OCI-LY1 (cell line): ENCODE data around the gene SPDYE3.
"Not testable (repeated sequence)": the region's sequence is repeated elsewhere in the genome, so short reads cannot be mapped to it uniquely, and the experiment has no call there.

Source experiments
- H2AFZ ChIP-seq: fragments of 200-600 bp; sonication (generic), shearing (Covaris generic); 2 replicates; pipeline ENCODE4 v1.6.0; 2014; ENCODE audit warnings: antibody characterized with exemption, mild to moderate bottlenecking, low read length
- H3F3A ChIP-seq: fragments of 200-600 bp; sonication (generic), shearing (Covaris generic); 2 replicates; pipeline ENCODE4 v1.6.0; 2014; ENCODE audit warnings: mild to moderate bottlenecking, antibody characterized with exemption, low read length, moderate library complexity; ENCODE audit not compliant: insufficient read depth
- H3K27ac ChIP-seq: fragments of 200-600 bp; sonication (generic); 2 replicates; pipeline ENCODE4 v1.5.1; 2014; ENCODE audit warnings: low read length, mixed run types, mild to moderate bottlenecking, low read depth; ENCODE audit not compliant: poor library complexity, severe bottlenecking
- H3K27me3 ChIP-seq: fragments of 200-600 bp; sonication (generic); 2 replicates; pipeline ENCODE4 v1.6.0; 2014; ENCODE audit warnings: antibody characterized with exemption, mild to moderate bottlenecking, low read length, moderate library complexity; ENCODE audit not compliant: insufficient read depth
- H3K36me3 ChIP-seq: fragments of 200-600 bp; sonication (generic); 2 replicates; pipeline ENCODE4 v1.6.1; 2014; ENCODE audit warnings: mild to moderate bottlenecking, antibody characterized with exemption, low read length, moderate library complexity, mixed read lengths; ENCODE audit not compliant: insufficient read depth
- H3K4me1 ChIP-seq: fragments of 200-600 bp; sonication (generic); 2 replicates; pipeline ENCODE4 v1.5.1; 2014; ENCODE audit warnings: mild to moderate bottlenecking, low read length, moderate library complexity; ENCODE audit not compliant: insufficient read depth, severe bottlenecking
- H3K4me2 ChIP-seq: fragments of 200-600 bp; sonication (generic), shearing (Covaris generic); 2 replicates; pipeline ENCODE4 v1.6.1; 2014; ENCODE audit warnings: low read length
- H3K4me3 ChIP-seq: fragments of 200-600 bp; sonication (generic); 2 replicates; pipeline ENCODE4 v1.5.1; 2014; ENCODE audit warnings: low read length, low read depth, mild to moderate bottlenecking, mixed read lengths; ENCODE audit not compliant: poor library complexity, severe bottlenecking
- H3K79me2 ChIP-seq: fragments of 200-600 bp; shearing (Covaris generic); 2 replicates; pipeline ENCODE4 v1.6.1; 2016; ENCODE audit warnings: mixed run types, low read length, mixed read lengths; ENCODE audit not compliant: insufficient read depth
- H3K9ac ChIP-seq: fragments of 200-600 bp; sonication (generic), shearing (Covaris generic); 2 replicates; pipeline ENCODE4 v1.6.1; 2014; ENCODE audit warnings: mild to moderate bottlenecking, low read length, mixed read lengths
- H3K9me2 ChIP-seq: fragments of 200-600 bp; sonication (generic), shearing (Covaris generic); 2 replicates; pipeline ENCODE4 v1.6.1; 2014; ENCODE audit warnings: low read depth, mild to moderate bottlenecking, low read length, mixed read lengths
- H3K9me3 ChIP-seq: fragments of 200-600 bp; shearing (Covaris generic); 2 replicates; pipeline ENCODE4 v1.6.1; 2014; ENCODE audit warnings: low read length, mixed read lengths
- H4K20me1 ChIP-seq: fragments of 200-600 bp; sonication (generic), shearing (Covaris generic); 2 replicates; pipeline ENCODE4 v1.6.0; 2016; ENCODE audit warnings: mild to moderate bottlenecking, low read length; ENCODE audit not compliant: insufficient read depth
- EZH2 ChIP-seq: fragments of 200-600 bp; sonication (generic), shearing (Covaris generic); IDR thresholded peaks from 2 replicates; pipeline ENCODE4 v1.8.0; 2017; ENCODE audit warnings: borderline replicate concordance, mixed run types, mild to moderate bottlenecking, antibody characterized with exemption, low read length, moderate library complexity, mixed read lengths
- TF ChIP-seq, protein P1 (sequence below): fragments of 200-600 bp; sonication (generic), shearing (Covaris generic); IDR thresholded peaks from 2 replicates; pipeline ENCODE4 v1.5.1; 2017; ENCODE audit warnings: mild to moderate bottlenecking, antibody characterized with exemption, low read length, moderate library complexity, mixed read lengths

SPDYE3 gene

DNA sequence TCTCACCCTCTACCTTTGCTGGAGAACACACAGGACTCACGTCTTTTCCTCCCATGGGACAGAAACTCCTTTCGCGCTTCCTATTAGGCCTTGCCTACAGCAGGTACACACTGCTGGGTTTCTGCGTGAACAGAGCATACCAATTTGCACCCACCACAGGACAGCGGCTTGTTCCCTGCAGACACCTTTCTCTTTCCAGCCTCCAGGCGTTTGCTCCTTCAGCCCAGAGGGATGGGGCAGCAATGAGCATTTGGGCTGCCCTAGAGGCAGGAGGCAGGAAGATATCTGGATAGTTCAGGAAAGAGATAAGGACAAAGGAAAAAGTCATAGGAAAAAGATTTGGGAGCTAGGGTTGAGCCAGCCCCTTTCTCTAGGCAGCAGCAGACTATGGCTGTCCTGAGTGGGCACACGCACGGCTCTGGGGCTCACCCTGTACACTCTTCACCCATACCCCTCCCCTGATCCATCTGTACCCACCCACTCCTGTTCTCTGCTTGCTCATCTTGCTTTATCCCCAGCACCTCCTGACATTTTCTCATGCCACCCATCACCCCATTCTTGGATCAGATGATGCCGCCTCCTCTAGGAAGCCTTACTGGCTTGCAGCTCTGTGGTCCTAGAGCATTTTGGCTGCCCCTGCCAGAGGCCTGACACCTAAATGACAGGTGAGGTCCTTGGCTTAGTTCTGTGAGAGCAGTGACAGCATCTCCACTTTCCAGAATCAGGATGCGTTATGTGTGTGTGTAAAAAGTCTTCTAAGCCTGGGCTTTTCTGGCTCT lies 40.7 kb upstream of the SPDYE3 start:
- Histone ChIP-seq H4K20me1 (no peaks in the 10 kb centered on the region), H3K79me2 (no peaks in the 10 kb centered on the region), H3K36me3 (no peaks in the 10 kb centered on the region), H3K4me1 (peaks cover 25% of the 10 kb centered on the region), H3K27ac (no peak overlapping the region), H3K9me2 (no peaks in the 10 kb centered on the region), H3K4me3 (no peak overlapping the region), H2AFZ (no peak overlapping the region), H3K9me3 (no peaks in the 10 kb centered on the region), H3K9ac (no peak overlapping the region; the same call in 1 of the 2 replicates), H3F3A (no peaks in the 10 kb centered on the region), H3K27me3 (no peaks in the 10 kb centered on the region), H3K4me2 (no peak overlapping the region)
- TF ChIP-seq, protein P1, sequence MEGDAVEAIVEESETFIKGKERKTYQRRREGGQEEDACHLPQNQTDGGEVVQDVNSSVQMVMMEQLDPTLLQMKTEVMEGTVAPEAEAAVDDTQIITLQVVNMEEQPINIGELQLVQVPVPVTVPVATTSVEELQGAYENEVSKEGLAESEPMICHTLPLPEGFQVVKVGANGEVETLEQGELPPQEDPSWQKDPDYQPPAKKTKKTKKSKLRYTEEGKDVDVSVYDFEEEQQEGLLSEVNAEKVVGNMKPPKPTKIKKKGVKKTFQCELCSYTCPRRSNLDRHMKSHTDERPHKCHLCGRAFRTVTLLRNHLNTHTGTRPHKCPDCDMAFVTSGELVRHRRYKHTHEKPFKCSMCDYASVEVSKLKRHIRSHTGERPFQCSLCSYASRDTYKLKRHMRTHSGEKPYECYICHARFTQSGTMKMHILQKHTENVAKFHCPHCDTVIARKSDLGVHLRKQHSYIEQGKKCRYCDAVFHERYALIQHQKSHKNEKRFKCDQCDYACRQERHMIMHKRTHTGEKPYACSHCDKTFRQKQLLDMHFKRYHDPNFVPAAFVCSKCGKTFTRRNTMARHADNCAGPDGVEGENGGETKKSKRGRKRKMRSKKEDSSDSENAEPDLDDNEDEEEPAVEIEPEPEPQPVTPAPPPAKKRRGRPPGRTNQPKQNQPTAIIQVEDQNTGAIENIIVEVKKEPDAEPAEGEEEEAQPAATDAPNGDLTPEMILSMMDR = no peak
- no peak for TF ChIP-seq EZH2

DNA sequence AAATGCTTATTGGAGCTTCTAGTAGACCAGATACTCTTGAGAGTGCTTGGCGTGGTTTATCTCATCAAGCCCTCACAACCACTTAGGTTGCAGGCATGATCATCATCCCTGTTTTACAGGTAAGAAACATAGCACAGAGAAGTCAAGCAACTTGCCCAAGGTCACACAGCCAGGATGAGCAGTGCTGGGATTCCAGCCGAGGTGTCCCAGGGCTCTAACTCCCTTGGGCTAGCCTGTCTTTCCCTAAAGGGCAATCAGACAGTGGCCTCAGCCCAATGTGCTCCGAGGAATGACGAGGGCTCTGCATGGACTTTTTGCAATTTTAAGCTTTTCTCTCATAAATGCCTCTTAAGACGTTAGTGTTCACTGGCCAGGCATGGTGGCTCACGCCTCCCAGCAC lies 39.9 kb upstream of the SPDYE3 start:
- Histone ChIP-seq H3K4me1 (peaks cover 30% of the 10 kb centered on the region), H3K36me3 (no peaks in the 10 kb centered on the region), H3F3A (no peaks in the 10 kb centered on the region), H3K9ac (no peak overlapping the region), H3K27ac (no peak overlapping the region), H3K79me2 (no peaks in the 10 kb centered on the region), H3K9me3 (no peaks in the 10 kb centered on the region), H2AFZ (no peak overlapping the region), H3K4me3 (no peak overlapping the region), H3K4me2 (no peak overlapping the region), H3K9me2 (no peaks in the 10 kb centered on the region), H4K20me1 (no peaks in the 10 kb centered on the region), H3K27me3 (no peaks in the 10 kb centered on the region)
- TF ChIP-seq, protein P1 = no peak
- no peak for TF ChIP-seq EZH2

DNA sequence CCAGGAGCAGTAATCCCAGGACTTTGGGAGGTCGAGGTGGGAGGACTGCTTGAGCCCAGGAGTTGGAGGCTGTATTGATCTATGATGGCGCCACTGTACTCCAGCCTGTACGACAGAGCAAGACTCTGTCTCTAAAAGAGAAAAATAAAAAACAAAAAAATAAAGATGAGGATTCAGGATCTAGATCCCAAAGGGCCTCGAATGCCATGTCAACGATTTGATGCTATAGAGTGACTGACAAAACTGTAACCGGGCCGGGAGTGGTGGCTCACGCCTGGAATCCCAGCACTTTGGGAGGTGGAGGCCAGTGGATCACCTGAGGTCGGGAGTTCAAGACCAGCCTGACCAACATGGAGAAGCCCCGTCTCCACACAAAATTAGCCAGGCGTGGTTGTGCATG lies 38.6 kb upstream of the SPDYE3 start:
- not testable (repeated sequence) for H4K20me1 ChIP-seq, H3K9ac ChIP-seq, H3K4me2 ChIP-seq, H3K79me2 ChIP-seq, H3F3A ChIP-seq, H3K9me2 ChIP-seq, H3K4me3 ChIP-seq, H3K9me3 ChIP-seq, H3K36me3 ChIP-seq, H2AFZ ChIP-seq, H3K27ac ChIP-seq, H3K27me3 ChIP-seq
- peaks cover 30% of the 10 kb centered on the region for H3K4me1 ChIP-seq

DNA sequence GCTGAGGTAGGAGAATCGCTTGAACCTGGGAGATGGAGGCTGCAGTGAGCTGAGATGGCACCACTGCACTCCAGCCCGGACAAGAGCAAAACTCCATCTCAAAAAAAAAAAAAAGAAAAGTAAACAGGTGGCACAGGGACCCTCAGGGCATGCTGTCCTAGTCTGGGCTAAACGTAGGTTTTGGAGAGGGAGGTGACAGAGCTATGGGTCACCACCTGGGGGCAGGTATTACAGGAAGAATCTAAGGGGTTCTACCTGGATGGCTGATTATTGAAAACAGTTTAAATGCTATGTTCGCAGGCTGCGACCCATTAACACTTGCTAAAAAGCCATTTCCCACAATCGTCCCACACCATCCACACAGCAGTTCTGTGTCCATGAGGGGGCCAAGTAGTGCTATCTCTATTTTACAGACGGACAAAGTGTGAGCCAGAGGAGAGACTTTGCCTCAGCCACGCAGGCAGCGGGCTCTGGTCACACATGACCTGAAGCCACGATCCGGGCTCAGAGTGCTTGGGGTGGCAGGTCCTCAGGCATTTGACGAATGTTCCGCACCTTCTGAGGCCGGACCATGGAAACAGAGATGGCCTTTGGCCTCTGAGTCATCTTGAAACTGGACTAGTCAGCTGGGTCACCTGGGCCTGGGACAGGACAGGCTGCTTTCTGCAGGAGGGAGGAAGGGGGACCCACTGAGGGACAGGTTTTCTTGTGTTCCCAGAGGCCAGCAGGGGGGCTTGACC lies 38.0 kb upstream of the SPDYE3 start:
- H3K9me2 ChIP-seq, H3K79me2 ChIP-seq, H3K36me3 ChIP-seq, H3K9ac ChIP-seq, H3K9me3 ChIP-seq, H3K4me3 ChIP-seq, H3K27me3 ChIP-seq, H2AFZ ChIP-seq, H3F3A ChIP-seq, H3K27ac ChIP-seq, H4K20me1 ChIP-seq: not testable (repeated sequence)
- peak overlapping the region; percentile 25; the same call in 1 of the 2 replicates for H3K4me2 ChIP-seq
- H3K4me1 ChIP-seq = peaks cover 30% of the 10 kb centered on the region

DNA sequence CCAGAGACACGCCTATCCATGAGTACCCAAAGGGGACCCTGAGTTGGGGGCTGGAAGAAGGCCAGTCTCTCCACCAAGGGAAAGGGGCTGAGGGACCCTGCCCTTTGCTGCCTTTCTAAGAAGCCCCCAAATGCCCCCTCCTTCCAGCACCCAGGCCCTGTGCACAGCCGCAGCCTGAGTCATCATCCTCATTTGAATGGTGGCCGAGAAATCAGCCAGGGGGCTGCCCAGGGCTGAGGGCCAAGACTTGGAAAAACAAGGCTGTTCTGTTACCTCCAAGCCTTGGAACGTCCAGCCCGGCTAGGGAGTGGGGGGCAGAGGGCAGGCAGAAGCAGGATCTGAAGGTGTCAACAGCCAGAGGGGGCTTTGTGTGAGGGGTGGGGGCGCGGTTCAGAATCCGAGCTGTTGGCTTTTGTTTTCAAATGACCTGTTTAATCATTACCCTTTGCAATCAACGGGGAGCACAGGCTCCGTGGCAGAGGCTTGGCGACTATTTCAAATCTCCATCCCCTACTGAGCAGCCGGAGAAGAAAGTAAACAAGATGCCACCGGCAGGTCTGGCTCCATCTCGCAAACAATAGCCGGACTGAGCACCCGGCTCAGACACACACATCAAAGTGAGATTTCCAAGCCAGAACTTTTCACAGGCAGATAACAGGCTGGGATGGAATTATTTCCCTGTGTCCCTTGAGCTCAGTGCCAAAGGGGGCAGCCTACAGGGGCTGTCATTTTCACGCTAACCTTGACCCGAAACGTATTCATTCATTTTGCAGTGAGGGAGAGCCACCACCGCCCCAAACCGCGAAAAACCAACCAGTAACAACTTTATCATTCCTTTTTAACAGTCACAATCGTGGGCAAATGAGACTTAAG lies 37.2 kb upstream of the SPDYE3 start:
- H3K9me2 ChIP-seq, H3K9me3 ChIP-seq, H3K36me3 ChIP-seq, H3K79me2 ChIP-seq, H3F3A ChIP-seq, H4K20me1 ChIP-seq, H2AFZ ChIP-seq, H3K27me3 ChIP-seq: not testable (repeated sequence)
- H3K4me2 ChIP-seq = peak overlapping the region; percentile 73
- peaks cover 30% of the 10 kb centered on the region for H3K4me1 ChIP-seq
- peak overlapping the region; percentile 68 for H3K27ac ChIP-seq
- H3K4me3 ChIP-seq = peak overlapping the region; percentile 69
- H3K9ac ChIP-seq = peak overlapping the region; percentile 66; the same call in 1 of the 2 replicates
